ENCODE data around the gene TUBA4B.

GRCh38 chr2:219218217-219218731 is 34.8 kb upstream of the TUBA4B start:
- TF ChIP-seq CTCF (IDR thresholded peaks at IDR 0.05) = no peak
- no peak for TF ChIP-seq POLR2A (IDR thresholded peaks at IDR 0.05)

Data from body of pancreas (tissue), 4 donors.